ENCODE data around the gene JARID2. TPM values are rescaled to one million over a fixed set of nuclear protein-coding genes. Genes with fewer than 3 reads are reported as not detected.

Gene JARID2
- total and polyA plus RNA-seq, 2 of the 8 experiments (the other 6 are each of a cell fraction or from before 2014, with no cell fraction given) = 60.1 to 239 TPM

DNA sequence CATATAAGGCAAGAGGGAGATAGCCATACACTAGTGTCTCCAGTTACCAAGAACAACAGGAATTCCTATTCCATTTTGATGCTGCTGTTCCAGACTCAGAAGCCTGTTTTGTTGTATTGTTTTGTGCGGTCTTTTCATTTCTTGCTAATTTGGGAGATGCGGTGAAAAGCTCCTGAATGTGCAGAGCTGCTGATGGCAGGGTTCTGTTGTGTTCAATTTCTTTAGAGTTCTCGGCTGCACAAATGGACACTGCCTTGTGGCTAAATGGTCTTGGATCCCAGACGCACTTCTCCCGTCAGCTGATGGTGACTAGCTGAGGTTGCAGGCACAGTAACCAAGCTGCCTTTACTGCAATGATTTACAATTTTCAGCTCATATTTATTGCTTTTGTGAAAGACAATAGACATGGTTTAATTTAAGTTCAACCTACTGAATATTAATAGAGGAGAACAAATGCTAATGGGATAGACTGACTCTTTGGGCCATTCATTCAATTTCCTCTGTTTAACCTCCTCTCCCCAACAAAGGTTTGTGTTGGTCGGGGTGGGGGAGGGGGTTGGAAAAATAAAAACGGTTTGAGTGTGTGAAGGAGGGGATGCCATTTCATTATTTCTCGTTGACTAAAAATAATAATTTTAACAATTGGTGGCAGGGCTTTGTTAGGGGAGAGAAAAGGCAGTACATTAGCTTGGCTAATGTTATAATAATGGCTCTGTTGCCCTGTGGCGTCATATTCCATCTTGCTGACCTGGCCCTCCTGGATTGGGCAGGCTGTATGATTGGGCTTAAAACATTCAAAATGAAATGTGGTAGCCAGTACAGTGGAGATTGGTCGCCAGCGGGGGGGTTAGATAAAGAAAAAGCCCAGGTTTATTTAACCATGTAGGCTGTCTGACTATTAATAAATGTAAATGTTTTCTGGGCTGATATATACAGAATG, 159.5 kb downstream of the JARID2 start:
- H3K23ac ChIP-seq (ENCODE audit: insufficient read length) = no peak overlapping the region
- peak overlapping the region; percentile 36 to 57; a peak in 2 of 4 replicates for H3K4me2 ChIP-seq (ENCODE audit: insufficient read depth in 1 of 2, low read depth in 2 of 2, low read length in 2 of 2)
- H4K20me1 ChIP-seq (replicated peaks in 1 of 2; ENCODE audit: control insufficient read depth in 1 of 2, insufficient read depth in 2 of 2, low read length in 2 of 2) = peaks cover 49 to 77% of the 10 kb centered on the region in 2 experiments
- no peak overlapping the region for H3K4ac ChIP-seq (replicated peaks; ENCODE audit: insufficient read length, low read depth, low read length)
- peaks cover 0 to 7% (median 1%) of the 10 kb centered on the region in 4 experiments; a peak in 3 of 8 replicates for H3K36me3 ChIP-seq (ENCODE audit: control insufficient read depth in 2 of 4, insufficient read depth in 4 of 4, low read length in 3 of 4)
- no peak overlapping the region for H2AFZ ChIP-seq (ENCODE audit: low read length)
- no peak overlapping the region for H3K27ac ChIP-seq (ENCODE audit: low read depth, low read length)
- H2BK120ac ChIP-seq (replicated peaks; ENCODE audit: low read depth, low read length) = no peak overlapping the region
- H3K23me2 ChIP-seq (ENCODE audit: low read depth, low read length) = no peaks in the 10 kb centered on the region
- H4K8ac ChIP-seq (ENCODE audit: extremely low read depth, insufficient read depth, low read length) = no peak overlapping the region
- no peak overlapping the region for H2AK5ac ChIP-seq (ENCODE audit: low read depth, low read length)
- no peak overlapping the region for H2BK12ac ChIP-seq (ENCODE audit: low read depth, low read length)
- 81% methylated on average over 11 of the region's 11 CpGs; no CpG with 5 or more reads in 1 of the 2 experiments for WGBS, 2 experiments (ENCODE audit: extremely low coverage in 1 of 2, insufficient coverage in 1 of 2, insufficient read length in 1 of 2, insufficient replicate concordance in 2 of 2, low coverage in 1 of 2, low lambda C conversion rate in 2 of 2, missing lambda C conversion rate in 1 of 2)
- H3K27me3 ChIP-seq (replicated peaks in 1 of 4; ENCODE audit: control insufficient read depth in 3 of 4, extremely low read depth in 1 of 4, insufficient read depth in 3 of 4, low read length in 3 of 4) = no peaks in the 10 kb centered on the region
- no peak overlapping the region for H2BK20ac ChIP-seq (ENCODE audit: low read length)
- no peak overlapping the region for H2BK5ac ChIP-seq (ENCODE audit: low read depth, low read length)
- H3K79me1 ChIP-seq (ENCODE audit: low read depth, low read length) = peaks cover 16% of the 10 kb centered on the region
- no peak overlapping the region for H3K18ac ChIP-seq (ENCODE audit: extremely low read depth, low read length)
- H4K91ac ChIP-seq (replicated peaks; ENCODE audit: insufficient read length, low read length) = no peak overlapping the region
- H3K4me3 ChIP-seq (ENCODE audit: extremely low read depth in 1 of 4, insufficient read depth in 2 of 4, low read depth in 3 of 4, low read length in 4 of 4) = no peak overlapping the region; a peak in 1 of 8 replicates
- peaks cover 70 to 100% of the 10 kb centered on the region in 2 experiments for H3K79me2 ChIP-seq (ENCODE audit: control insufficient read depth in 1 of 2, insufficient read depth in 2 of 2, low read length in 2 of 2)
- H3K14ac ChIP-seq (ENCODE audit: insufficient read length) = no peak overlapping the region
- CTCF ChIA-PET (ENCODE audit: partially characterized antibody) = interaction anchor here (1.4 to 2.1 kb wide), 3 partner anchors 11 to 35 kb away, joined by 3 to 5 read pairs (median 4); no protein-coding TSS in a partner anchor
- H3K9me3 ChIP-seq (ENCODE audit: insufficient read depth in 2 of 2, low read depth in 1 of 2, low read length in 1 of 2) = no peaks in the 10 kb centered on the region
- peaks cover 17 to 48% (median 35%) of the 10 kb centered on the region in 4 experiments for H3K4me1 ChIP-seq (replicated peaks in 1 of 4; ENCODE audit: control insufficient read depth in 3 of 4, insufficient read depth in 4 of 4, low read length in 3 of 4)
- no peak overlapping the region for H2BK15ac ChIP-seq (ENCODE audit: low read length)
- no peak overlapping the region for H3K56ac ChIP-seq (replicated peaks; ENCODE audit: insufficient read length, low read depth, low read length)
- POLR2A ChIA-PET (ENCODE audit: partially characterized antibody) = no interaction called here
- TF ChIP-seq FOSL1 (IDR thresholded peaks at IDR 0.05; ENCODE audit: insufficient read depth, low read depth, low read length) = no peak
- TF ChIP-seq POU5F1 (IDR thresholded peaks at IDR 0.05; ENCODE audit: low read depth, low read length) = no peak
- no peak for TF ChIP-seq JUN (IDR thresholded peaks at IDR 0.05; ENCODE audit: low read depth, low read length)
- TF ChIP-seq RAD21 (IDR thresholded peaks at IDR 0.05 in 1 of 2, conservative IDR thresholded peaks at IDR 0.05 in 1 of 2; ENCODE audit: low read depth in 2 of 2, low read length in 2 of 2) = no peak
- no peak overlapping the region for H4K5ac ChIP-seq (ENCODE audit: insufficient read length, low read depth, low read length)
- FAIRE-seq = no peak
- DNase-seq (ENCODE audit: low read depth in 1 of 2, low spot score in 2 of 2) = no peak
- H3K9ac ChIP-seq (replicated peaks in 1 of 4; ENCODE audit: extremely low read depth in 1 of 4, low read depth in 3 of 4, low read length in 3 of 4) = no peak overlapping the region; a peak in 1 of 7 replicates
